ENCODE measurements around the gene ARPC5. TPM values are rescaled to one million over a fixed set of nuclear protein-coding genes. Genes with fewer than 3 reads are reported as not detected.

ARPC5 gene
- total and polyA plus RNA-seq, 10 of the 15 experiments (the other 5 are each of a cell fraction or from before 2014, with no cell fraction given) = 238 to 784 (median 309) TPM

- TF ChIP-seq TARDBP (IDR thresholded peaks at IDR 0.05; ENCODE audit: borderline replicate concordance) (0 out of 2 replicates have a peak, but pooled peaks have one; percentile 68), NFXL1 (IDR thresholded peaks at IDR 0.05; ENCODE audit: borderline replicate concordance) (no peak), CBX5 (IDR thresholded peaks at IDR 0.05; ENCODE audit: low read depth) (peak; percentile 87; the same call in 1 of the 2 replicates), SMARCA5 (IDR thresholded peaks at IDR 0.05) (peak; percentile 59; the same call in 1 of the 2 replicates), RELA (IDR thresholded peaks at IDR 0.05; ENCODE audit: borderline replicate concordance, partially characterized antibody) (peak; percentile 97), JUNB (IDR thresholded peaks at IDR 0.05) (peak; percentile 97), RAD51 (IDR thresholded peaks at IDR 0.05) (peak; percentile 67), MEF2B (IDR thresholded peaks at IDR 0.05; ENCODE audit: partially characterized antibody, poor library complexity, severe bottlenecking) (peak; percentile 53)
Measured at GRCh38 chr1:183590244-183591191, 45.1 kb downstream of the ARPC5 start, which contains the start of gene NCF2 (continued).

- peak overlapping the region; percentile 73 for H3K4me3 ChIP-seq
Measured at GRCh38 chr1:183589874-183590243, 45.7 kb downstream of the ARPC5 start.

More at GRCh38 chr1:183589874-183590243, 45.7 kb downstream of the ARPC5 start:
- H2AFZ ChIP-seq (ENCODE audit: control insufficient read depth, low read depth, low read length) = peak overlapping the region; percentile 73
- ATAC-seq (peak; percentile 51), FAIRE-seq (no peak), DNase-seq (ENCODE audit: low read depth, low spot score) (no peak)
- intact Hi-C loops (cut with micrococcal nuclease; ENCODE audit: unreplicated experiment) (loop anchor here (1.0 to 5.0 kb wide), 3 partner anchors 14 to 307 kb away; no protein-coding TSS in a partner anchor), in situ Hi-C loops (cut with MboI) (no loop called here)
- peak overlapping the region; percentile 98 for H3K4me2 ChIP-seq (ENCODE audit: control insufficient read depth, insufficient read depth)
- peak overlapping the region; percentile 95 for H3K27ac ChIP-seq (ENCODE audit: control insufficient read depth, insufficient read depth)
- peaks cover 52% of the 10 kb centered on the region for H3K4me1 ChIP-seq (ENCODE audit: control insufficient read depth, insufficient read depth, low read length)
- SMC1A ChIA-PET (ENCODE audit: uncharacterized antibody, unreplicated experiment) = interaction anchor here (0.6 to 11.7 kb wide), 19 partner anchors 9 to 324 kb away, joined by 3 to 363 read pairs (median 5); partner anchors contain the start of genes APOBEC4 and ARPC5
- H3K9me3 ChIP-seq (replicated peaks; ENCODE audit: control insufficient read depth, insufficient read depth, low read length) = no peaks in the 10 kb centered on the region; the same call in 2 of the 3 replicates
- POLR2A ChIA-PET = interaction anchor here (0.6 to 12.1 kb wide), 13 partner anchors 9 to 284 kb away, joined by 3 to 199 read pairs (median 4); partner anchors contain the start of gene APOBEC4
- no peaks in the 10 kb centered on the region for H4K20me1 ChIP-seq (ENCODE audit: control insufficient read depth, insufficient read depth)
- H3K27me3 ChIP-seq (replicated peaks in 1 of 2; ENCODE audit: control insufficient read depth in 2 of 2, insufficient read depth in 2 of 2, low read length in 1 of 2) = no peaks in the 10 kb centered on the region
- CTCF ChIA-PET = interaction anchor here (0.8 to 8.9 kb wide), 13 partner anchors 9 to 324 kb away, joined by 3 to 152 read pairs (median 5); no protein-coding TSS in a partner anchor
- H3K9ac ChIP-seq (ENCODE audit: control insufficient read depth, insufficient read depth, low read length) = peak overlapping the region; percentile 79
- no peaks in the 10 kb centered on the region; a peak in 1 of 4 replicates for H3K36me3 ChIP-seq (ENCODE audit: control insufficient read depth in 2 of 2, insufficient read depth in 2 of 2, low read length in 1 of 2)
- 0% methylated on average over 4 of the region's 4 CpGs for WGBS (ENCODE audit: insufficient coverage, insufficient replicate concordance, low lambda C conversion rate, missing lambda C conversion rate)
- BruUV-seq (replicated peaks) = TSS peak; percentile 70
- TF ChIP-seq KLF5 (IDR thresholded peaks at IDR 0.05; ENCODE audit: partially characterized antibody) (peak; percentile 1), PAX5 (IDR thresholded peaks at IDR 0.05; ENCODE audit: borderline replicate concordance, low read depth, low read length) (no peak)
- H3K79me2 ChIP-seq (ENCODE audit: control insufficient read depth, insufficient read depth, low read length) = peaks cover 15% of the 10 kb centered on the region
- RAD21 ChIA-PET (ENCODE audit: unreplicated experiment) = interaction anchor here (0.7 to 9.5 kb wide), 19 partner anchors 10 to 326 kb away, joined by 3 to 188 read pairs (median 4); partner anchors contain the start of gene SMG7

All from GM12878 (cell line).